Heart left ventricle (tissue), 13 donors: ENCODE results near the gene IFI27L2.

Source experiments
- POLR2A ChIP-seq, 2 donors: fragments of 450-650 bp; IDR thresholded peaks; one replicate each; pipeline ENCODE4 v1.6.1; 2017; ENCODE audit warnings: antibody characterized with exemption in 2 of 2, mild to moderate bottlenecking in 2 of 2, moderate library complexity in 2 of 2
- TF ChIP-seq, protein P1 (sequence below), 12 donors: fragments of 200-600 bp; sonication (generic) in 4 of 12; IDR thresholded peaks; one replicate each; pipeline versions ENCODE4 v1.5.0 to v1.8.0; 2018 to 2022; ENCODE audit warnings: antibody characterized with exemption in 12 of 12, mild to moderate bottlenecking in 5 of 12
- donor health status: ischemic (EF 13 %, LVEDD 7.1; RV severe dilation, severe dysfunction).
- donor health status: DM: no; HTN: yes; CAD: no.
- donor health status: DM: no; HTN: no; CAD: no.
- donor health status: ischemic (EF 25% LVEDD 6.9; RV normal size, moderate dysfunction).
- donor health status: ischemic (EF 25% LVEDD 5.7; RV mildly dilated, moderate dysfunction).
- donor health status: ischemic (EF 35%, LVEDD 5.7; RV mildly dilated, moderate dysfunction).
- donor health status: nonischemic (EF 11% LVEDD 7.7; RV severe dilation, severe dysfunction).
- donor health status: DM: yes; HTN: yes; CAD: no.
- donor health status: PGD.
- donor health status: ischemic (EF 29% LVEDD 5.4; RV normal size, mild dysfunction).
- donor health status: nonischemic (EF 23%, LVEDD 6.1; RV moderate dilation, normal function).

GRCh38 chr14:94139006-94139405 is 9.6 kb upstream of the IFI27L2 start:
- TF ChIP-seq, protein P1, sequence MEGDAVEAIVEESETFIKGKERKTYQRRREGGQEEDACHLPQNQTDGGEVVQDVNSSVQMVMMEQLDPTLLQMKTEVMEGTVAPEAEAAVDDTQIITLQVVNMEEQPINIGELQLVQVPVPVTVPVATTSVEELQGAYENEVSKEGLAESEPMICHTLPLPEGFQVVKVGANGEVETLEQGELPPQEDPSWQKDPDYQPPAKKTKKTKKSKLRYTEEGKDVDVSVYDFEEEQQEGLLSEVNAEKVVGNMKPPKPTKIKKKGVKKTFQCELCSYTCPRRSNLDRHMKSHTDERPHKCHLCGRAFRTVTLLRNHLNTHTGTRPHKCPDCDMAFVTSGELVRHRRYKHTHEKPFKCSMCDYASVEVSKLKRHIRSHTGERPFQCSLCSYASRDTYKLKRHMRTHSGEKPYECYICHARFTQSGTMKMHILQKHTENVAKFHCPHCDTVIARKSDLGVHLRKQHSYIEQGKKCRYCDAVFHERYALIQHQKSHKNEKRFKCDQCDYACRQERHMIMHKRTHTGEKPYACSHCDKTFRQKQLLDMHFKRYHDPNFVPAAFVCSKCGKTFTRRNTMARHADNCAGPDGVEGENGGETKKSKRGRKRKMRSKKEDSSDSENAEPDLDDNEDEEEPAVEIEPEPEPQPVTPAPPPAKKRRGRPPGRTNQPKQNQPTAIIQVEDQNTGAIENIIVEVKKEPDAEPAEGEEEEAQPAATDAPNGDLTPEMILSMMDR (IDR thresholded peaks at IDR 0.05), result no peak
- TF ChIP-seq POLR2A (IDR thresholded peaks at IDR 0.05), result no peak
